GM18858 (cell line): ENCODE measurements around the gene OSBP2.

ENCODE experiments used
- ATAC-seq: cut with Tn5 transposase; IDR thresholded peaks from one replicate; pipeline ENCODE4 v1.9.1; 2021; ENCODE audit not compliant: unreplicated experiment

Gene OSBP2

DNA sequence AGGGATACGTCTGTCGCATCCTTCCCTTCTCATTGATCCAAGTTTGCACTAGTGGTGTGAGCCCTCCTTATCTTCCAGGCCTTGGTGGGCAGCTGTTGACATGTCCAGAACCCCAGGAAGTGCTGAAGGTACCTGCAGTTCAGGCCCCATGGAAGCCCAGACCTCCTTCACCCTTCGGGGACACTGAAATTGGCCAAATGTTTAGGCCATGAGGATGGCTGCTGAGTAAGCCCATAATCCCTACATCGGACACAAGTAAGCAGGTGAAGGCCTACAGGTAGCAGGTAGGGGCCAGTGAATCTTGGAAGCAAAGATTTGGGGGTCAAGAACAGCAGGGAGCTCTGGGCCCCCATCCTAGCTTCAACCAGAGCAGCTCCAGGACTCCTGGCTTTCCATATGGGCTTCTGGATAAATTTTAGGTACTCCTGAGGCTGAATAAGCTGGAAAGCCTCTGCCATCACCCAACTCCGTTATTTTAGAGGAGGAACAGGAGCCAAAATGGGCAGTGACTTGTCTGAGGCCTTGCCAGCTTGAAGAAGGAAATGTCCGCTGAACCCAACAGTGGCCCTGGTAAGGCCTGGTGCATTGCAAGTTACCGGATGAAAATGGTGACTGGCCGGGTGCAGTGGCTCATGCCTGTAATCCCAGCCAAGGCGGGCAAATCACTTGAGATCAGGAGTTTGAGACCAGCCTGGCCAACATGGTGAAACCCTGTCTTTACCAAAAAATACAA lies 228.7 kb downstream of the OSBP2 start:
- ATAC-seq, result no peak

GRCh38 chr22:30925667-30926066 lies 231.0 kb downstream of the OSBP2 start:
- no peak for ATAC-seq

GRCh38 chr22:30926706-30927105 lies 232.0 kb downstream of the OSBP2 start:
- ATAC-seq, result no peak

- no peak for ATAC-seq
Observed at GRCh38 chr22:30927806-30928205, 233.1 kb downstream of the OSBP2 start.

- ATAC-seq, result no peak
Observed at GRCh38 chr22:30928401-30928800, 233.7 kb downstream of the OSBP2 start.

- ATAC-seq, result no peak
Observed at GRCh38 chr22:30930228-30930627, 235.6 kb downstream of the OSBP2 start.

DNA sequence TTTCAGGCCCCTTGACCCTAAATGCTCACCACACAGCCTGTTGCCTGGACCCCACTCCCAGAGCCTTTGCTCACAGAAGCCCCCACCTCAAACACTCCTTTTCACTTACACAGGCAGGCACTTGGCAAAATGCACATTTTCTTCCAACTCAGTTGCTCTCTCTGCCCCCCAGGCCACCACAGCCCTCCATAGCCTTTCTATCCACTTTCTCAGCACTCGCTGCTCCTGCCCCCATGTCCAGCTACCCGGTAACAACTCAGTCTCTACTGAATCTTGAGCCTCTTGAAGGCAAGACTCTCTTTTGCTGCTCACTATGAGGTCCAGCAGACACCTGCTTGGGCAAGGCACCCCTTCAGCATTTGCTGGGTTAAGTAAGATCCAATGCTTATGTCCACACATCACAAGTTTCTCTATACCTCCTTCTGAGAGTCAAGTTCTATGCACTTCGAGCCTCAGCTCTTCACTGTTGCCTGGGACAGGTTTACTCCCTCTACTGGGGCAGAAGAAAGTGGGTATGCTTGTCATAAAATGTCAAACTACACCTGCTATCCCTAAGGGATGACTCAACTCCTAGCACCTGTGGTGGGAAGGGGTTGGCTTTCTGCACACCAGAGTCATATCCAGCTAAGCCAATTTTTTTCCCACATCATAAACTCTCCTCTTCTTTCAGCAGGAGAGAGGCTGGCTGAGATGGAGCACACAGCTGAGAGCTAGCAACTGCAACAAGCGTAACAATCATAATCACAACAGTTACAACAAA lies 237.0 kb downstream of the OSBP2 start:
- no peak for ATAC-seq

DNA sequence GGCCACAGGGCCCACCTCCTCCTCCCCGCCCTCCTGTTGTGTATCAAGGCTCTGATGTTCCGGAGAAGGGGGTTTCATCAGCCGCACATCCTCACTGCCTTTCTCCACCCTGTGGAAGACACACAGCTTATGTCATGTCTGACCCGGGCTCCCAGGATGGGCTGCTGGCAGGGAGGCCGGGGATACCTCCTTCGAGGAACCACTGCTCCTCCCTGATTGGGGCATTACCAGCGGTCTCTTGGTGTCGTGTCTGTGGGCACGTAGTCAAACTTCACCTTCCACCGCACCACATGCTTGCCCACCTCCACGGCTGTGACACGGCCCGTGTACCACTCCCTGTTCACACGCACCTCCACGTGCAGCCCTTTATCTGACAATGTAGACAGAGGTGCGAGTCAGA lies 238.0 kb downstream of the OSBP2 start:
- no peak for ATAC-seq

GRCh38 chr22:30933457-30933856 lies 238.8 kb downstream of the OSBP2 start:
- ATAC-seq, result no peak

- no peak for ATAC-seq
Observed at GRCh38 chr22:30934053-30934452, 239.4 kb downstream of the OSBP2 start.

GRCh38 chr22:30940685-30941362 lies 246.2 kb downstream of the OSBP2 start:
- ATAC-seq, result no peak

DNA sequence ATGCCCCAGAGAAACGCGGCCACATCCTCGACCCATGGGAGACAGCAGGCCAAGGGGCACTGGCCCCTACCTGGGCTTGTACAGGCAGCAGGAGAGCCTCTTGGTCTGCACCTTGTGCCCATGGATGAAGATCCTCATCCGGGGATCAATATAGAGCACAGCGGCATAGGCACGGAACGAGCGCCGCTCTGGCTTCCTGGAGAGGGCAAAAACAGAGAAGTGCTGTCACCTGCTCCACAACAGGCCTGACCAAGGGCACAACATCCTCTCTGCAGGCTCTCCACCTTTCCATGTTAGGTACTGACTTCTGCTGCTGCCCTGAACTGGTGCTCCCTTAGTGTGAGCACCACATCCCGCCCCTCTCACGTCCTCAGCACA lies 246.7 kb downstream of the OSBP2 start:
- ATAC-seq, result no peak

DNA sequence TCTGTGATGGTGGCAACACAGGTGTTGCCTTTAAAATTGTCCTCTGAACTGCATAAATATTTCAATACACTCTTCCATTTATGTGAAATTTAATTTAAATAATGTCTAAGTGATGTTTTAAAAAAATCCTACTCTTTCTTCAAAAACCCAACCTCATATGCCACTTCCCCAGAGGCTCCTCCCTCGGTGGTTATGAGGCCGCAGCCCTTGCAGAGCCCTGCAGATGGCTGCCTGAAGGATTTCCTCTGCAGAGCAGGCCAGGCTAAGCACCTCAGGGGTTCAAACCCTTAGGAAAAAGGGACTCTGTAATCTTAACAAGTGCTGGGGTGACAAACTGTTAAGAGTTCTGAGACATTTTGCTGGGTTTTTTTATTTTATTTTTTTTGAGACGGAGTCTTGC lies 248.7 kb downstream of the OSBP2 start:
- no peak for ATAC-seq

DNA sequence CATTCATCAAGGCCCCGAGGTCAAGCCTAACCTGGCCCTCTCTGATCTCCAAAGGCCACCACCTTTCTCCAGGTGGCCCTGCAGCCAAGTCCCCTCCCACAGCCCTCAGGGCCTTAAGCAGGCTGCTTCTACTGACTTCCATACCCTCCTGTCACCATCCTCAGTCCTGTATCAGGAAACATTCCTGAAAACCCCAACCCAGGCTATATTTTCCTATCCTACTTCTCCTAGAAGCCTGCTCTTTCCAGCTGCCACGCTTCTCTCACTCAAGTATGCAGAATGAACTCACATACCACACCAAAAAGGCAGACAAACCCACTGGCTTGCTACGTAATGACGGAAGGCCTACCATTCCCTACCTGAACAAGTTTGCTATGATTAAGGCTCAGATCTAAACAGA lies 250.3 kb downstream of the OSBP2 start:
- ATAC-seq, result no peak

GRCh38 chr22:30945653-30946052 lies 251.0 kb downstream of the OSBP2 start:
- no peak for ATAC-seq

GRCh38 chr22:30946354-30946753 lies 251.7 kb downstream of the OSBP2 start:
- ATAC-seq, result no peak

DNA sequence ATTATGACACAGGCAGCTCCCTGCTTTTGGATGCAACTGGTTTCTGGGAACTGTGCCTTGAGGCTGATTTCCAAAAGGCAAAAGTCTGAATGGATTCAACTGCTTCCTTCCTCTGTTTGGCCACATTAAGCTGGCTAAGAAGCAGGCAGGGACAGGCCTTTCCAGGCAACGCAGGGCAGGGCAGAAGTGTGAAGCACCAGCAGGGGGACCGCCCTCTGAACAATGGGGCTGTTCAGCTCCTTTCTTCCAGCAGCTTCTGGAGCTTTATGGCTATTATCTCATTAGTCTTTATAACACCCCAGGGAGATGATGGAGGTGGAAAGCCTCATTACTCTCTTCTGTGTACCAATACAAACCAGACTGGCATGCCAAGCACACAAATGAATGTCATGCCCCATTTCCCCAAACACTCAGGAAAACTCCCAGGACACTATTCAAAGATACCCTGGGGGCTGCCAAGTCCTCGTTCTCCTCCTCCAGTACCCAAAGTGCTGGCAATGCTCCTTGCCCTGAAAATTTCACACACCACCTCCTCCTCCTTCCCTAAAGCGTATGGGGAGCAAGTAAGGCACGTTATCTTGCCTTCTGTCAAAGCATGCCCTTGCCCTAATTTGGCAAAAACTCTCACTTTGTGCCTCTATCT lies 252.6 kb downstream of the OSBP2 start:
- ATAC-seq, result no peak

GRCh38 chr22:30947816-30948454 lies 253.3 kb downstream of the OSBP2 start:
- no peak for ATAC-seq

DNA sequence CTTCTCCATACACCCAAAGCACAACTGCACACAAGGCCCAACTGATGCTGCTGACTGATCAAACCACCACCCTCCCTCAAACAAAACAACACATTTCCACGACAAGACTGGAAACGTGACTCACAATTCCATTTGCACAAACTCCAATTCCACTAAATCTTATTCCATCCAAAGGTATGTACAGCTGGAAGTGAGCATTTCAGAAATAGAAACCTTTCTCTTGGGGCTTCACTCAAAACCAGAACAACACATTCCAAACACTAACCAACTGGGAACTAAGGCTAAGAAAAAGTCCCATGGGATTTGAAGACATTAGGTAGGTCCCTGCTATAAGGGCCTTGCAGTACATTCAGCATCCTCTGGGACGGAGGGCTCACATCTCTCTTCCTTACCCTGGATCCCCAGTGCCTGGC lies 254.3 kb downstream of the OSBP2 start:
- ATAC-seq, result no peak

DNA sequence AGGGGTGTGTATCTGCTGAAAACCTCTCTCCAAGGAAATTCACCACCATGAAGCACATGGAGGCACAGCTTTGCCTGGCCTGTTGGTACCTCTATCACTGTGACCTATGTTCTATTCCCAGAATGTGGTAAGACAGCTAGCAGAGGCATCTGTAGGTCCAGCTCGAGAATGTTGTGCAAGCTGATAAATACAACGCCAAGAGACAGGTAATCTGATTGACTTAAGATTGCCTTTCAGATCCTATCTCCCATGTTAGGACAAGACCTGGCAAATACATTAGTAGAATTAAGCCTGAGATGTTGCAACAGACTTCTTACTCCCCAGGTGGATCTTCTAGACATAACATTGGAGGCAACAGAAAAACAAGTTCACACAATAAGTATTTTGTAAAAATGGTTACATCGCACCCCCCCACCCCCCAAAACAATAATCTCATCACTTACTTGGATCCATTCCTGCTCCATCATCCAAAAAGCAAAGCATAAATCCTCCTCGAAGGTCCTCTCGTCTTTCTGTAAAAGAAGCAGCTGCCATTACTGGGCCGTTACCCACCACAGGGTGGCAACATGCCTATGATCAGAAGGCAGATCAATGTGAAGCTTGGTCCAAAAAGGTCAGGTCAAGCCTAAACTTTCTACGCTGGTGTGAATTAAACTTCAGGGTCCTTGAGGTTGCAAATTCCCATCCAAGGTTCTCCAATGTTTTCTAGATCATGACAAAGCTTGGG lies 255.4 kb downstream of the OSBP2 start:
- no peak for ATAC-seq
